ENCODE measurements around the gene DGKD.
A peak's percentile ranks its signal among the peaks of the same experiment; 100 is the strongest.

The DGKD gene

DNA sequence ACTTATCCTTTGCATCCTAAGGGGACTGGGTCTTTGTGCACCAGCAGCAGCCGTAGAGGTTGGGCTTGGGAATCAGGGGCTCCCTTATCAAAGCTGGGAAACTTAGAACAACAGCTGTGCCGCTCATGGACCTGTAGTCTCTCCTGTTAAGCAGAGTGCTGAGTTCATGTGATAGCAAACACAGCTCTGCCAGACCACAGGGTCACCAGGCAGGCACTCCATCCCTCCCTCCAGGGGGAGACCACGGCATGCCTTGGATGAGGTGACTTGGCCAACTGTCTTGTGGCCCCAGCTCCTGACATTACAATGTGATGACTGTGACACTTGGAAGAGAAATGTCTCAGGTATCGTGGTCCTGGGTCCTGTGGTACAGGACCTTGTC is 60.0 kb downstream of the DGKD start:
- no peak for DNase-seq

- peak; percentile 27 for DNase-seq
These were observed 60.7 kb downstream of the DGKD start for GRCh38 chr2:233414777-233415570.

GRCh38 chr2:233416199-233416598 is 61.9 kb downstream of the DGKD start:
- no peak for DNase-seq

DNA sequence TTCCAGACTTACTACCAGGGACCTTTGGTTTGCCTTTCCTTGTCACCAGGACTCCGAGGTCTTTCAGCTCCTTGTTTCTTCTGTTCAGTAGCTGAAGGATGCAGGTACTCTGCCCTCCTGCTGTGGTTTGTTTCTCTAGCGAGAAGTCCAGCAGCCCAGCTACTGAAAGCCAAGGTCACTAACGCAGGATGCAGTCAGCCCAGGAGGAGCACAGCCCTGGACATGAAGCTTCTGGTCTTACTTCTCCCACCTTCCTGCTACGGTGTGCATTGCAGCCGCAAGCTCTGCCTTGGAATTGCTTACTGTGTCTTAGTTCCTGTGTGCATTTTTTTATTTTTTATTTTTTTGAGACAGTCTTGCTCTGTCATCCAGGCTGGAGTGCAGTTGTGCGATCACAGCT is 62.4 kb downstream of the DGKD start:
- DNase-seq = no peak

GRCh38 chr2:233417282-233417681 is 63.0 kb downstream of the DGKD start:
- DNase-seq = no peak

GRCh38 chr2:233418052-233418760 is 63.9 kb downstream of the DGKD start:
- no peak for DNase-seq

DNA sequence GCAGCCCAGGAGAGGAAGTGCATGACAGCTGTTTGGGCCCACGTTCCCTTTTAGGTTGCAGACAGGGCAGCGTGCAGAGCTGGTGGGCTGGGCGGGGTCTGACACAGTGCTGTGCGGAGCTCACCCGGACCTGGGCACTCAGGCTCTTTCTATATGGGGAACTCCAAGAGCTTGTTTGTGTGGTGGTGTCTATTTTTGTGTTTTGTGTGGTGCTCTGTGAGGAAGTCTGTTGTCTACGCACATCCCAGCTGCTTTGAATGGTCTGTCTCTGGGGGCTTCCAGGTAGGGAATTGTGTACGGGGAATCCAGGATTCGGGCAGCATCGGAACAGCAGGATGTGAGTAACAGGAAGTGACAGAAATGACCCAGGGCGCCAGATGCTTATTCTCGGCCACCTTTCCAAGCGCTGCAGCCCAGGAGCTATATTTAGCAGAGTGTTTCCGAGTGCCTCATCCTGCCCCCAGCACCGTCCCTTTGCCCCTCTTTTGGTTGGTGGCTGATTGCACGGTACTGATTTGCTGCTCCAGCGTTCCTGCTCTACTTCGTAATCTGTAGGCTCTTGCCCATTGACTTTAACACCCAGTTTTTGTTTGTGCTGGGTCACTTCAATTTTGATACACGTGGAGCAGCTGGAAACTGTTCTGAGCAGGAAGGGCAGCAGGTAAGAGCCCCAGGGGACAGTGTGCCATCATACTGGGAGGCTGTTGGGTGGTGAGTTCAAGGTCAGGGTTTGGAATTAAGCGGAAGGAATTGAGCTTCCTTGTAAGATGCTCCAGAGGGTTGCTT is 64.7 kb downstream of the DGKD start:
- no peak for DNase-seq

GRCh38 chr2:233419602-233420391 is 65.5 kb downstream of the DGKD start:
- no peak for DNase-seq

- DNase-seq = no peak
These were observed 67.0 kb downstream of the DGKD start for GRCh38 chr2:233421091-233421816.

DNA sequence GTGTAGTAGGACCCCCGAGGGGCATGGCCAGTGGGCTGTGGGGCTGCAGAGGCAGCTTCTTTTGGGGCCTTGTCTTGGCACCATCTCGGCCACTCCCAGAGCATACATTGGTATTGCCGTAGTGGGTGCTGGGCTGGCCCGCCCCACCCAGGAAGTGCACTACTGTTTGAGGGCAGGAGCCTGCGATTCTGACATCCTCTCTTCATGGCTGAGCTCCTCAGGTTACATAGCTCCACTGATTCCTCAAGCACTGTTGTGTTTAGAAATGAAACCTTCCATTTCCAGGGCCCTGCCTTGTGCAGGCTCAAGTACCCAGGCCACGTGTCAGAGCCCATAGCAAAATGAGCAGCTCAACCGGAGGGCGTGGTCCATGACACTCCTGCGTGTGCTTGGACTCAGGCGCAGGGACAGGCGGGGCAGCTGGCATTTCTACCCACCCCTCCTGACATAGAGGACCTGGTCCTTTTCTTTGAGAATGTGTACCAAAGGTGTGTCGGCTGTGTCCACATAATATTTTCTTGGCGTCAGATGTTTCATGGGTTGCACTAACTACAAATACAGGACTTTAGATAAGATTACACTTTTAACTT is 67.9 kb downstream of the DGKD start:
- no peak for DNase-seq

DNA sequence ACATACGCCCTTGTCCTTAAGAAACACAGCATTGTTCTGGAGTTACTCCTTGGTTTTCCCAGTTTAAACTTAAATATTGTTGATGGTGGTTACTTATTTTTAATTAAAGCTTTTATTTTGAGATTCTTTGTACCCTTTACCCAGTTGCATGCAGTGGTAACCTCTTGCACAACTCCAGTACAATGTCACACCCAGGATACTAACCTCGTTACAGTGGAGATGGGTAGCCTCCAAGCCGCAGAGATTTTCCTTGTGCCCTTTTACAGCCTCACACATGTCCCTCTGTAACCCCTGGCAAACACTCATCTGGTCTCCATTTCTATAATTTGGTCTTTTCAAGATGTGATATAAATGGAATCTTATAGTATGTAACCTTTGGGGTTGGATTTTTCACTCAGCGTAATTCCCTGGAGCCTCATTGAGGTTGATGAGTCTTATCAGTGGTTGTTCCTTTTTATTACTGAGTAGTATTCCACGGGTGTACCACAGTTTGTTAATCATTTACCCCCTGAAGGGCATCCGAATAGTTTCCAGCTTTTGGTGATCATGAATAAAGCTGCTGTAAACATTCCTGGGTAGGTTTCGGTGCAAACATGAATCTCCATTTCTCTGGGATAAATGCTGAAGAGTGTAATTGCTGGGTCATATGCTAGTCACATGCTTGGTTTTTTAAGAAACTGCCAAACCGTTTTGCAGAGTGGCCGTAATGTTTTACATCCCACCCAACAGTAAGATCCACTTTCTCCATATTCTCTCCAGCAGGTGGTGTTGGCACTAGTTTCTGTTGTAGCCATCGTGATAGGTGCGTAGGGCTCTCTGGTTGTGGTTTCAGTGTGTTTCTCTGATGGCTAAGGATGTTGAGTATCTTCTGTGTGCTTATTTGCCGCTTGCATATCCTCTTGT is 68.6 kb downstream of the DGKD start:
- no peak for DNase-seq

- no peak for DNase-seq
These were observed 69.2 kb downstream of the DGKD start for GRCh38 chr2:233423552-233423860.

- DNase-seq = no peak
These were observed 70.1 kb downstream of the DGKD start for GRCh38 chr2:233424154-233424951.

GRCh38 chr2:233426619-233427342 is 72.5 kb downstream of the DGKD start:
- peak; percentile 36 for DNase-seq

DNA sequence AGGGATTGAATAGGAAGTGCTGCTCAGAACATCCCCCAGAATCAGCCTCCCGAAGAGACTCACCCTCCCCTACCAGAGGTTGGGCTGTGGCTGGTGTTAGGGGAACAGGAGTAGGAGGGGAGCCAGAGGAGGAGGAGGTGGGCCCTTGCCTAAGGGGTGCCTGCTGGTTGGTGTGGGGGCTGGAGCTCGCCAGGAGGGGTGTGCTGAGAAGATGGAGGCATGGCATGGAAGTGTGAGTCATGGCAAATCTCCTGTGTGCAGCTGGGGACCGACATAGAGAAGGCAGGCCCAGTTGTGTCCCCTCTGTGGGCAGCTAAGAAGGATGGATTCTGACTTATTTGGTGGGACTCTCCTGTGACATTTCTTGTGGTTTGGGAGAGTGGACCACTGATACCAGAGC is 73.7 kb downstream of the DGKD start:
- DNase-seq = no peak

DNA sequence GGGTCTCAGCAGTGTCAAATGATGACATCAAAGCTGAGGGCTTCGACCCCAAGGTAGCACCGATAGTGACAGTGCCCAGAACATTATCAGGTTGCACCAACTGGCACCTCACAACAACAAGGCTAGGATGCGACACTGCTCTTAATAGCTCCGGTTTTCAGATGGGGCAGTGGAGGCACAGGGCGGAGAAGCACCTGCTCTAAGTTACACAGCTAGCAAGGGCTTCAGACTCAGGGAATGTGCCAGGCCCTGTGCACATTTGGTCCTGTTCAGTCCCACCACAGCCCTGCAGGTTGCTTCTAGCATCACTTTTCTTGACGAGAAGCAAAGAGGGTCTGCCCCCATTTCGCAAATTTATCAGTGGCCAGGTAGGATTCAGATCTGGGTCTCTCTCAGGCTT is 74.1 kb downstream of the DGKD start:
- DNase-seq = no peak

- DNase-seq = no peak
These were observed 75.0 kb downstream of the DGKD start for GRCh38 chr2:233429175-233429897.

- no peak for DNase-seq
These were observed 75.8 kb downstream of the DGKD start for GRCh38 chr2:233430081-233430480.

DNA sequence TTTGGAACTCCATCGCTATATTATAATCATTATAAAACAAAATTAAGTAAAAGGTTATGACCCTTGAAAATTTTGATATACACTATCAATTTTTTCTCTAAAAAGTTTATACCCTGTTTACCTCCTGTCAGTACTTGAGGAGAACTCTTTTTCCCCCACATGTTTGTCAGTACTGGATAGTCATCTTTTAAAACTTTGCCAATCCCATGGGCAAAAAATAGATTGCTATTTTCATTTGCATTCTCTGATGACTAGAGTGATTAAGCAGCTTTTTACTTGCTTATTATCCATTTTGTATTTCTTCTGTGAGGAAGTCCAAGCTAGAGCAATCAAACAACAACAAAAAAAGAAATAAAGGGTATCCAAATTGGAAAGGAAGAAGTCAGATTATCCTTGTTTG is 76.4 kb downstream of the DGKD start:
- DNase-seq = no peak

Data from hematopoietic multipotent progenitor cell treated with erythropoietin and hydrocortisone succinate and interleukin-3 and kit ligand, for 8 days (in vitro differentiated cells).